Ishikawa (cell line): ENCODE results near the gene DNAJA3.

Experiments used
- EP300 ChIP-seq: IDR thresholded peaks from 2 replicates; pipeline ENCODE4 v1.6.1; 2012; ENCODE audit warnings: borderline replicate concordance
- FOXM1 ChIP-seq: IDR thresholded peaks from 2 replicates; pipeline ENCODE4 v1.6.1; 2012; ENCODE audit warnings: low read depth, borderline replicate concordance
- MAX ChIP-seq: IDR thresholded peaks from 2 replicates; pipeline ENCODE4 v1.6.1; 2012
- RAD21 ChIP-seq: IDR thresholded peaks from 2 replicates; pipeline ENCODE4 v1.6.1; 2012; ENCODE audit warnings: low read depth
- TAF1 ChIP-seq: IDR thresholded peaks from 2 replicates; pipeline ENCODE4 v1.6.1; 2012; ENCODE audit warnings: low read depth, mild to moderate bottlenecking
- TCF12 ChIP-seq: IDR thresholded peaks from 2 replicates; pipeline ENCODE4 v1.6.1; 2012; ENCODE audit warnings: low read depth
- TEAD4 ChIP-seq: IDR thresholded peaks from 2 replicates; pipeline ENCODE4 v1.6.1; 2012

GRCh38 chr16:4489030-4489429, 63.4 kb downstream of the DNAJA3 start:
- TF ChIP-seq RAD21 (no peak), TCF12 (no peak), TAF1 (no peak), MAX (no peak), FOXM1 (no peak), TEAD4 (no peak), EP300 (no peak)
